Activated CD8-positive, alpha-beta T cell treated with anti-CD3 and anti-CD28 coated beads for 36 hours (primary cell): ENCODE results near the gene NCOA7. TPM values are rescaled to one million over a fixed set of nuclear protein-coding genes. Genes with fewer than 3 reads are reported as not detected.
"Not testable (repeated sequence)": the region's sequence is repeated elsewhere in the genome, so short reads cannot be mapped to it uniquely, and the experiment has no call there.

Source experiments
- ATAC-seq: fragments of 200-7000 bp; cut with Tn5 transposase; one replicate; pipeline ENCODE4 v1.10.0; 2021; ENCODE audit warnings: mild to moderate bottlenecking, moderate library complexity
- CTCF ChIA-PET: fragments of 350-600 bp; sonication (Branson Sonifier 250); formaldehyde crosslinking; loops from one replicate; lab custom pipeline; 2021; ENCODE audit warnings: antibody characterized with exemption; lab: Charles Lee
- POLR2A ChIA-PET: fragments of 350-600 bp; sonication (Branson Sonifier 250); formaldehyde crosslinking; loops from one replicate; lab custom pipeline; 2021; ENCODE audit warnings: antibody characterized with exemption; lab: Charles Lee
- DNase-seq: peaks from one replicate; pipeline ENCODE4 v3.0.0-alpha.2; 2020
- H3K27ac Mint-ChIP-seq: one replicate; pipeline ENCODE4 v1.8.0; 2021; ENCODE audit warnings: mild to moderate bottlenecking, mixed read lengths
- H3K27me3 Mint-ChIP-seq: one replicate; pipeline ENCODE4 v1.8.0; 2021; ENCODE audit warnings: mixed read lengths
- H3K36me3 Mint-ChIP-seq: one replicate; pipeline ENCODE4 v1.8.0; 2021; ENCODE audit warnings: low read depth, mixed read lengths
- H3K4me1 Mint-ChIP-seq: one replicate; pipeline ENCODE4 v1.8.0; 2021; ENCODE audit warnings: low read depth, mixed read lengths
- H3K4me3 Mint-ChIP-seq: one replicate; pipeline ENCODE4 v1.8.0; 2021; ENCODE audit warnings: mild to moderate bottlenecking, moderate library complexity, mixed read lengths
- H3K9me3 Mint-ChIP-seq: one replicate; pipeline ENCODE4 v1.8.0; 2021; ENCODE audit warnings: mixed read lengths
- intact Hi-C: fragments of 100-400 bp; cut with micrococcal nuclease; formaldehyde crosslinking; loops from one replicate; pipeline ENCODE4 v1.10.0; 2022
- total RNA-seq, 2 experiments: library from RNA; stranded (reverse); gene quantifications; one replicate each; pipeline ENCODE4 v1.2.3, GENCODE V29; 2021
- TF ChIP-seq, protein P1 (sequence below): fragments of 200-600 bp; IDR thresholded peaks from one replicate; pipeline ENCODE4 v1.8.0; 2022; ENCODE audit warnings: antibody characterized with exemption, mild to moderate bottlenecking

Gene NCOA7
- total RNA-seq, 2 experiments from 2014 or later: 43.4 to 44.9 TPM

DNA sequence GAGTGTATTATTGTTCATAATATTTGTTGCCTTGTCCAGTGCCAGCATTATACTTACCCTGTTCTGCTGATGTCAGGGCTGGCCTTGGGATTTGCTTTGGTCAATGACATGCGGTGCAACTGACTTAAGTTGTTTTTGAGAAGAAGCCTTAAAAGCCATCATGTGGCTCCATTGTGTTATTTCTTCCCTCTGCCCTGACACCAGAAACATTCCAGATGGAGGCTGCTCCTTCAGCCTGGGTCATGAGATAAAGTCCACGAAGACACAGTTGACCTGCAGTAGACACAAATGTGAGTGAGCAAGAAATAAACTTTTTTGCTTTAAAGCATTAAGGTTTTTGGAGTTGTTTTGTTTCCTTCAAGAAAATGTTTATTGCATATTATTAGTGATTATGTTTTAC, 158.3 kb downstream of the NCOA7 start:
- intact Hi-C loops: no loop called here
- DNase-seq: no peak
- ATAC-seq: no peak
- Mint-ChIP-seq H3K4me1 (peaks cover 2% of the 10 kb centered on the region), H3K27ac (no peak overlapping the region), H3K36me3 (no peaks in the 10 kb centered on the region), H3K27me3 (peaks cover 11% of the 10 kb centered on the region), H3K4me3 (no peak overlapping the region), H3K9me3 (no peaks in the 10 kb centered on the region)
- POLR2A ChIA-PET: no interaction called here
- CTCF ChIA-PET: interaction anchor here (2.0 to 2.3 kb wide), 2 partner anchors 7 to 43 kb away, joined by 5 to 16 read pairs; partner anchors contain the start of gene HINT3
- TF ChIP-seq, protein P1, sequence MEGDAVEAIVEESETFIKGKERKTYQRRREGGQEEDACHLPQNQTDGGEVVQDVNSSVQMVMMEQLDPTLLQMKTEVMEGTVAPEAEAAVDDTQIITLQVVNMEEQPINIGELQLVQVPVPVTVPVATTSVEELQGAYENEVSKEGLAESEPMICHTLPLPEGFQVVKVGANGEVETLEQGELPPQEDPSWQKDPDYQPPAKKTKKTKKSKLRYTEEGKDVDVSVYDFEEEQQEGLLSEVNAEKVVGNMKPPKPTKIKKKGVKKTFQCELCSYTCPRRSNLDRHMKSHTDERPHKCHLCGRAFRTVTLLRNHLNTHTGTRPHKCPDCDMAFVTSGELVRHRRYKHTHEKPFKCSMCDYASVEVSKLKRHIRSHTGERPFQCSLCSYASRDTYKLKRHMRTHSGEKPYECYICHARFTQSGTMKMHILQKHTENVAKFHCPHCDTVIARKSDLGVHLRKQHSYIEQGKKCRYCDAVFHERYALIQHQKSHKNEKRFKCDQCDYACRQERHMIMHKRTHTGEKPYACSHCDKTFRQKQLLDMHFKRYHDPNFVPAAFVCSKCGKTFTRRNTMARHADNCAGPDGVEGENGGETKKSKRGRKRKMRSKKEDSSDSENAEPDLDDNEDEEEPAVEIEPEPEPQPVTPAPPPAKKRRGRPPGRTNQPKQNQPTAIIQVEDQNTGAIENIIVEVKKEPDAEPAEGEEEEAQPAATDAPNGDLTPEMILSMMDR: no peak

DNA sequence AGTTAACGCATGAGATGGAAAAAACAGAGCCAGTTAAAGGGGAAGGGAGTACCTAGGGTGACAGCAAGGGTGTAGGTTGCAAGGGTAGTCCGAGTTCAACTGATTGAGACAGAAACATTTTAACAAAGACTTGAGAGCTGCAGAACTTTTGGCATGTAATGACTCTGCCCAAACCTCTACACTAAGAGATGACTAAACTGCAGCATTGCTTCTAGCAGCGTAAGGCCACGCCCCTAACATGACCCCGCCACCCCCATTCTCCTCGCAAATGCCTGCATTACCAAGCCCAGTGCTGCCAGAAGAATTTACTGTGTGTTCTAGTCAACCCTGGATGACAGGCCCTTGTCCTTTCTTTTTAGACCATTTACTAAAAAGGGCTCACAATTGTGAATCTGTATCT, 159.5 kb downstream of the NCOA7 start:
- ChIA-PET POLR2A (no interaction called here), CTCF (no interaction called here)
- DNase-seq: peak; percentile 21
- Mint-ChIP-seq H3K9me3 (no peaks in the 10 kb centered on the region), H3K36me3 (no peaks in the 10 kb centered on the region), H3K27me3 (peaks cover 12% of the 10 kb centered on the region), H3K27ac (no peak overlapping the region), H3K4me3 (no peak overlapping the region), H3K4me1 (peaks cover 2% of the 10 kb centered on the region)
- TF ChIP-seq, protein P1: no peak
- peak; percentile 43 for ATAC-seq
- intact Hi-C loops: no loop called here

DNA sequence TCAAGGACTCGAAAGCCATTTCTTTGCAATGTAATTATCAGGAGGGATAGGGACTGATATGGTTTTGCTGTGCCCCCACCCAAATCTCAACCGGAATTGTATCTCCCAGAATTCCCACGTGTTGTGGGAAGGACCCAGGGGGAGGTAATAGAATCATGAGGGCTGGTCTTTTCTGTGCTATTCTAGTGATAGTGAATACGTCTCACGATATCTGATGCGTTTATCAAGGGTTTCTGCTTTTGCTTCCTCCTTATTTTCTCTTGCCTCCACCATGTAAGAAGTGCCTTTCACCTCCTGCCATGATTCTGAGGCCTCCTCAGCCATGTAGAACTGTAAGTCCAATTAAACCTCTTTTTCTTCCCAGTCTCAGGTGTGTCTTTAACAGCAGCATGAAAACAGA, 160.0 kb downstream of the NCOA7 start:
- POLR2A ChIA-PET, H3K36me3 Mint-ChIP-seq, H3K4me3 Mint-ChIP-seq, H3K4me1 Mint-ChIP-seq, H3K27ac Mint-ChIP-seq, H3K9me3 Mint-ChIP-seq, DNase-seq, intact Hi-C loops, ATAC-seq: not testable (repeated sequence)
- H3K27me3 Mint-ChIP-seq: peaks cover 12% of the 10 kb centered on the region
- CTCF ChIA-PET: interaction anchor here (1.1 to 8.5 kb wide), 6 partner anchors 16 to 160 kb away, joined by 3 to 92 read pairs (median 18); partner anchors contain the start of gene NCOA7

DNA sequence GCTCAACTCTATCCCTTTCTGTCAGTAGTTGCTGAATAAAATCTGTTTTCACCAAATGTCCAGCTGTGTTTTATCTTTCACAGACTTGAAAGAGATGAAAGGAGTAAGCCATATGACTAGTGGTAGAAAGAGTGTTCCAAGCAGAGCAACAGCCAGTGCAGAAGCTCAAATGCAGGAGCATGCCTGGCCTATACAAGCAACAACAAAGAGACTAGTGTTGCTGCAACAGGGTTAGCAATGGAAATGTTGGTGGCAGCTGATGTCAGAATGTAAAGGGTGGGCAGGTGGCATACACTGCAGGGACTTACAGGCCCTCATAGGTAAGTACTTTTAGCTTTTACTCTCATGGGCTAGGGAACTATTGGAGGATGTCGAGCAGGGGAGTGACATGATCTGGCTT, 160.6 kb downstream of the NCOA7 start:
- peaks cover 12% of the 10 kb centered on the region for H3K27me3 Mint-ChIP-seq
- no peak for DNase-seq
- H3K27ac Mint-ChIP-seq: no peak overlapping the region
- H3K9me3 Mint-ChIP-seq: no peaks in the 10 kb centered on the region
- CTCF ChIA-PET: interaction anchor here (0.6 to 8.5 kb wide), 11 partner anchors 16 to 198 kb away, joined by 3 to 92 read pairs (median 5); partner anchors contain the start of gene NCOA7
- POLR2A ChIA-PET: interaction anchor here (0.7 kb wide), 1 partner anchor 160 kb away, joined by 3 read pairs; the partner anchor contains the start of gene NCOA7
- no peaks in the 10 kb centered on the region for H3K36me3 Mint-ChIP-seq
- peaks cover 5% of the 10 kb centered on the region for H3K4me1 Mint-ChIP-seq
- TF ChIP-seq, protein P1: no peak
- no peak overlapping the region for H3K4me3 Mint-ChIP-seq
- ATAC-seq: no peak
- intact Hi-C loops: no loop called here

DNA sequence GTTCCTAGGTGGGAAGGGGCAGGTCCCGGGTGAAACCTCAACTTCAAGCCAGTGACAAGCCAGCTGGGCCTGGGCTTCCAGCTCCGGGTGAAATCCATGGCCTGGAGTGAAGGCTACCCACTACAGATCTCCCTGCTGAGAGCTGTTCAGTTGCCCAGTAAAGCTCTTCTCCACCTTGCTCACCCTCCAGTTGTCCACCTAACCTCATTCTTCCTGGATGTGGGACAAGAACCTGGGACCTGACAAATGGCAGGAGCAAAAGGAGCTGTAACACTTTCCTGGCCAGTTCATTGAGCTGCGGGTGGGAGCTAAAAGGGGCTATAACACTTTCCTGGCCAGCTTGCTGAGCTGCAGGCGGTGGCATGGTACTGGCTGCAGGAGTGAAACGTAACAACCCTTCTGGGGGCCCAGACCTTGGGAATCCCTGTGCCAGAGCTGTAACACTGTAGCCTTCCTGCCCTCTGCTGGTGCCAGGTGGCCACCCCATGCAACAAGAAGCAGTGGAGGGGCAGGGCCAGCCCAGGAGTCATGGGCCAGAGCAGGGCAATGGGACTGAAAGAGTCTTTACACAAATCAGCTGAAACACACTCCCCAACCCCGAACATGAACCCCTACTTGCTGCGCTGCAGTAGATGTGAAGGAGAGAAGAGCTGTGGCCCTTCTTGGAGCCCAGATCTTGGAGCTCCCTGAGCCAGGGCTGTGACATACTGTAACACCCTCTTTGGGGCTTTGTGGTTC, 162.2 kb downstream of the NCOA7 start:
- CTCF ChIA-PET: interaction anchor here (0.8 to 8.5 kb wide), 17 partner anchors 9 to 173 kb away, joined by 3 to 92 read pairs (median 4); partner anchors contain the start of genes NCOA7 and TRMT11
- Mint-ChIP-seq H3K36me3 (no peaks in the 10 kb centered on the region), H3K4me1 (peaks cover 5% of the 10 kb centered on the region), H3K4me3 (no peak overlapping the region), H3K27me3 (peaks cover 12% of the 10 kb centered on the region), H3K27ac (no peak overlapping the region), H3K9me3 (no peaks in the 10 kb centered on the region)
- ATAC-seq (peak; percentile 17), DNase-seq (peak; percentile 63)
- POLR2A ChIA-PET: interaction anchor here (0.8 to 1.0 kb wide), 2 partner anchors 34 to 161 kb away, joined by 3 read pairs; partner anchors contain the start of gene TRMT11
- TF ChIP-seq, protein P1: no peak
- intact Hi-C loops: no loop called here
